Caki2 (cell line): ENCODE measurements around the gene C19orf12. TPM values are rescaled to one million over a fixed set of nuclear protein-coding genes. Genes with fewer than 3 reads are reported as not detected.

ENCODE experiments used
- DNase-seq: peaks from one replicate; pipeline ENCODE4 v3.0.0-alpha.2; 2015; ENCODE audit warnings: low read depth
- in situ Hi-C: cut with HindIII; loops from 2 replicates; pipeline ENCODE4 v1.10.0; 2016; ENCODE audit warnings: low sequenced_read_pairs, low pct_unique_long_range_greater_than_20kb, mixed read lengths
- total RNA-seq: library from RNA; depleted of rRNA; stranded (reverse); fragments of >200 nt; shearing (Covaris generic); gene quantifications from 2 replicates; pipeline ENCODE4 v1.2.3, GENCODE V29; 2014; ENCODE audit warnings: low replicate concordance; rRNA removed

Gene C19orf12
- total RNA-seq, result 20.9 and 49.2 TPM in 2 replicates

DNA sequence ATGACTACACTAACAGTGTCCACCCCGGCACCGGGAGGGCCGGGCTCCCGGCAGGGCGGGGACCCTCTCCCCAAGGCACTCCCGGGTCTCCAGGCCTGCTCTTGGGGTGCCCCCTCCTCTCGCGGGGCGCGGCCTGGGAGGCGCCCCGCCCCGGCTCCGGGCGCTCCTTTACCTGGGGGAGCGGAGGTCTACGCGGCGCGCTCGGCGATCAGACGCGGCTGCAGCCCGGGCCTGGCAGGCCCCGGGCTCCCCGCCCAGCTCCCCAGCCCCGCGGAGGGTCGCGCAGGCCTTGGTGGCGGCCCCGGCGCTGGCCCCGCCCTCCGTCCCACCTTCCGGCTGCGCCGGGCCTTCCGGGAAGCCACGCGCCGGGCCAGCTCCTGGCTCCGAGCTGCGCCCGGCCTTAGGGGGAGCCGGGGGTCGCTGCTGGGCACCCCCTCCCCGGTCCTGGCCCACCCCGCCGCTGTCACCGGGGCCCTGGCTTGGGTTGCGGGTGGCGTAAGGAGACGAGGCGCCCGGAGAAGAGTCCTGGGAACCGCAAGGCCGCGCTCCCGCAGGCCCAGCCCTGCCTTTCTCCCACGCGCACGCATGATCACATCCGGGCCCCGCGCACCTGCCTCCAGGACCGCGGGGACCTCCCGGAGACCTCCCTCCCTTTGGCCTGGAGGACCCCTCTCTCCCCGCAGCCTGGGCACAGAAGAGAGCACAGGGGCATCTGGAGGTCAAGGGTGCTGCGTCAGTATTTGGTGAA lies at the start of gene C19orf12:
C19orf12 (minus strand) TSS at position 309 of the 748 bp plus-strand sequence. CDS start 6,848 bp downstream, outside the sequence.
- DNase-seq, result peak; percentile 64
- in situ Hi-C loops, result loop anchor here (10.0 kb wide), 1 partner anchor 110 kb away; the partner anchor contains the start of gene POP4

DNA sequence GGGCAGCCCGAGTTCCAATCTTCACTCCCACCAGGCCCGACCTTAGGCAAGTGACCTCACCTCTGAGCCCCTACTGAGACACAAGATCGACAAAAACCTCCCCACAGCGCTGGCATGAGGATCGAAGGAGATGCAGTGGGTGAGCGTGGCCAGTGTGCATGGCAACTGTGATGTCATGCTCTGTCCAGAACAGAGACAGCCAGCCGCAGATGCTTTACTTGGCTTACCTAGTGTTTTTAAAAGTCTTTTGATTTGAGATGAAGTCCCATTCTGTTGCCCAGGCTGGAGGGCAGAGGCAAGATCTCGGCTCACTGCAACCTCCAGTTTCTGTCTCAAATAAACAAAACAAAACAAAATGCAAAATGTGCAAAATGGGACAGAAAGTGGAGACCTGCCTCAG lies 49.3 kb upstream of the C19orf12 start:
- in situ Hi-C loops, result no loop called here

DNA sequence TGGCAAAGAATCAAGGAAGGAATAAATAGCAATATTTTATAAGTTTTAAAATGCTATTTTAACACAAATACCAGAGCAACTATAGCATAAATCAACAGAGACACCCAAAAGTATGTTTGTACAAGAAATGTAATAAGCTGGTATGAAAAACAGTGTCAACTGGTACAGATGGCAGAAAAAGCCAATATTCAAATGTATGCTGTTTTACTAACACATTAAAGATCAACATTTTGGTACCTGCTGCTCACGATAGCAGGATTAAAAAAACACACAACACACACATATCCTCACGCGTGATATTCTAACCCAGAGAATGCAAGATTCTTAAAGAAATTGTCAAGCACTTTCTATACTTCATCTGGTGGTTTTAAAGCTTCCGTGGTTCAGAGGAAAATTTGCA lies 48.1 kb upstream of the C19orf12 start:
- no peak for DNase-seq
- in situ Hi-C loops, result no loop called here

More for the DNA sequence above, 49.3 kb upstream of the C19orf12 start:
- no peak for DNase-seq

DNA sequence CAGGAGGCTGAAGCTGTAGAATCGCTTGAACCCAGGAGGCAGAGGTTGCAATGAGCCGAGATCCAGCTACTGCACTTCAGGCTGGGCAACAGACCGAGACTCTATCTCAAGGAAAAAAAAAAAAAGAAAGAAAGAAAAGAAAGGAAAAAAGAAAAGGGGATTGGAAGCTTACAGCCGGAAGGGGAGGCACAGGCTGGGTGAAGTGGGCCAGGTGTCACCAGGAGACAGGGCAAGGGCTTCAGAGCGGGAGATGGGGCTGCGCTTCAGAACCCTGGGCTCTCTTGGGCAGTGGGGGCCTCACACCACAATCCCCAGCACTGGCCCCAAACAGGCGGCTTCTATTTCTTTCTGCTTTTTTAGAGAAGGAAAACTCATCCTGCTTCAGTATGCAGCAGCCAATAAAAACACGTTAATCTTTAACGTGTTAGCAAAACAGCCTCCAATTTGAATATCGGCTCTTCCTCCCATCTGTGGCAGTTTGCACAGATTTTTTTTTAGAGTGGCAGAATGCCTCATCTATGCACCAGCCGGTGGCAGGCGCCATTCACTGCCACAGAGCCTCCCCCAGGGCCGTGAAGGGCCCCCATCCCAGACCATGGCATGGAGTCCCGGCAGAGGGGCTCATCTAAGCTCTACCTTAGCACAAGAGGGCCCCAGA lies 46.6 kb upstream of the C19orf12 start:
- peak; percentile 74 for DNase-seq
- in situ Hi-C loops, result no loop called here

DNA sequence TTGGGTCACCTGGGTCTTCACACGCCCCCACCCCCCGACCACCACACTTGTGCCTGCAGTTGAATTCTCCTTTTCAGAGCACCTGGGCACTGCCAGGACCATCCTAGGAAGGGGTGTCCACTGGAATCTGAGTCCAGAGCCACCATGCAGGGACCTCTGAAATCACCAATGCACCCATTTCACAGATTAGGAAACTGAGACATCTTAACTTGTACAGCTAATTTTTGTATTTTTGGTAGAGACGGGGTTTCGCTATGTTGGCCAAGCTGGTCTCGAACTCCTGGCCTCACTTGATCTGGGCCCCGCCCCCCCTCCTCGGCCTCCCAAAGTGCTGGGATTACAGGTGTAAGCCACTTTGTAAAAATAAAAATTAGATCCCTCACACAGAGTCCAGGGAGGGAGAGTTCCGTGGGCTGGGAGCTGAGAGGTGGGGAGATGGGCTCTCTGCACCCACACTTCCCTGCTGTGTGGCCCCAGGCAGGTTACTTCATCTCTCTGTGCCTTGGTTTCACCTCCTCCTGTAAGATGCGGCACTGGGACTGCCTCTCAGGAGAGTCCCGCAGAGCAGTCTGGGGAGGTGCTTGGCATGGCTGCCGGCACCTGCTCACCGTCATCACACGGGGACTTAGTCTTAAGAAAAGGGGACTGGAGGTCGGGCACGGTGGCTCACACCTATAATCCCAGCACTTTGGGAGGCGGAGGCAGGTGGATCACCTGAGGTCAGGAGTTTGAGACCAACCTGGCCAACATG lies 45.9 kb upstream of the C19orf12 start:
- DNase-seq, result peak; percentile 20
- in situ Hi-C loops, result no loop called here

DNA sequence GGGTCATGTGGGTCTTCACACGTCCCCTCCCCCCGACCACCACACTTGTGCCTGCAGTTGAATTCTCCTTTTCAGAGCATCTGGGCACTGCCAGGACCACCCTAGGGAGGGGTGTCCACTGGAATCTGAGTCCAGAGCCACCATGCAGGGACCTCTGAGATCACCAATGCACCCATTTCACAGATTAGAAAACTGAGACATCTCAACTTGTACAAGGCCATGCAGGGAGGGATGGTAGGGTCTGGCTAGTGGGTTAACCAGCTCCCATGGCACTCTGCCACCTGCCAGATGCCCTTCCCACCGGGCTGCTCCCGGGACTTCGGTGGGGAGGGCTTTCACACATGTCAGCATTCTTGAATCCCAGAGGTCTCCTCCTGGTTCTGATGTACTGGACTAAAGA lies 44.3 kb upstream of the C19orf12 start:
- DNase-seq, result no peak
- in situ Hi-C loops, result no loop called here

DNA sequence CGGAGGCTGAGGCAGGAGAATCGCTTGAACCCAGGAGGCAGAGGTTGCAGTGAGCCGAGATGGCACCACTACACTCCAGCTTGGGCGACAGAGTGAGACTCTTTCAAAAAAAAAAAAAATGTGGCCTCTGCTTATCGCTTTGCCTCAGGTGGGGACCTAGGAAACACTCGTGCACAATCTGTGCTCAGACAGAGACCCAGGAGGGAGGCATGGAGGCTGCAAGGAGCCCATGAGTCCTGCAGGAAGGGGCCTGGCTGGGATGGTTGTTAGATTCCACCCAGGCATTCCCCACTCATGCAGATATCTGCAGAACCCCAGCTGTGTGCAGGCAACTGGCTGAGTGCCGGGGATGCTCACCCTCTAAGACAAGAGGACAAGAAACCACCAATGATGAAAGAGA lies 43.8 kb upstream of the C19orf12 start:
- DNase-seq, result no peak
- in situ Hi-C loops, result no loop called here

DNA sequence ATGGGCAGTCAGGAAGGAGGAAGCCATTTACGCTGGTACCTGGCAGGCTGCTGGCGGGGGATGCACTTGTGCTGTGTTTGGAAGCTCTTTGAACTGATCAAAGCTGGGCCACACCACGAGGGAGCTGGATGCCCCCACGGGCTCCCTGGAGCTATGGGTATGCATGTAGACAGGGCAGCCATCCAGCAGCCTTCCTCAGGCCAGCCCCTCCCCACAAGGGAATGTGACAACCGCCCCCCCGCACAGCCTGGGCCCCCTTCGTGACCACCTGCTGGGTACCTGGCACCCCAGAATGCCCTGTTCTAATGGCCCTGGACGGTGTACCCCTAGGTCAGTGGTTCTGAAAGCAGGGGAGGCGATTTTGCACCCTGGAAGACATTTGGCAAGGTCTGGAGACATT lies 42.5 kb upstream of the C19orf12 start:
- no peak for DNase-seq
- in situ Hi-C loops, result no loop called here

DNA sequence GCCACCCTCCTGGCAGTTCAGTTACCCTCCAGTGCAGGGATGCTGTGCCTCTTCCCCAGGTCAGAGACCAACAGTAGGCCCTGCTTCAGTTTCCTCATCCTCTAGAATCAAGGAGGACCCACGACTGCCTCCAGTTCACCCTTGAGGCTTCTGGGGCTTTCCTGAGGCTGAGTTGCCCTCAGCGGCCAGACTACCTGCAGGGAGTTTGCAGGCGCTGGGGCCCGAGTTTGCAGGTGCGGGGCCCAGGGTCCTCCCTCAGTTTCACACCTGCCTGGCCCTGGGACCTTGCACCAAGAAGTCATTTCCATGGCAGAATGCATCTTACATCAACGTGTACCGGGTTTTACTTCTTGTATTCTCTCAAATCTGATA lies 38.9 kb upstream of the C19orf12 start:
- DNase-seq, result no peak
- in situ Hi-C loops, result no loop called here

DNA sequence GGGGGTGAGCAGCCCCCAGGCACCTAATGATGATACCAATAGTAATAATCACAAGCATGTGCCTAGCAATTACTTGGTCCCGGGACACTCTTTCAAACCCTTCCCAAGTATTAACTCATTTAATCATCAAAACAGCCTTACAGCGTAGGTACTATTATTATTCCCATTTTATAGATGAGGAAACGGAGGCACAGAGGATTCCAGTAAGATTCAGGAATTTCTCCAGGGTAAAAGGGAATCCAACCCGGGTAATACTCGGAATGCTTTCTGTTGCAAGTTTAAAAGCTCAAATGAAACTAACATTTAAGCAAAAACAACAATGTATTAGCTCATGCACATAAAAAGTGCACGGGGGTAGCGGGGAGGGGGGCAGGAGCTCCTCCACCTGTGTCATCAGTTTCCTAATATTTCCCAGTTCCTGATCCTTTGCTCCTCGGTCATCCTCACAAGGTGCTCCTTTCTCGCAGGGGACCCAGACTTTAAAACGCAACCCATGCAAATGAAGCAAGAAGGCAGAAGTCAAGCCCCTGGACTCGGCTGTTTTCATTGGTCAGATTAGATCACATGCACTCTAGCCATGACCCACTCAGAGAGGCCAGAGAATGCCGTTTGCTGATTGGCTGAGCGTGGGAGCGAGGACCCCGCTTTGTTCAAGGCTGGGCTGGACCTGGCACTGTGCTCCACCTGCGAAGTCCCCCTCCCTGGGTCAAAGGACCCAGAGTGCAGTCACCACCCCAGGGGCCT lies 38.3 kb upstream of the C19orf12 start:
- DNase-seq, result no peak
- in situ Hi-C loops, result no loop called here

DNA sequence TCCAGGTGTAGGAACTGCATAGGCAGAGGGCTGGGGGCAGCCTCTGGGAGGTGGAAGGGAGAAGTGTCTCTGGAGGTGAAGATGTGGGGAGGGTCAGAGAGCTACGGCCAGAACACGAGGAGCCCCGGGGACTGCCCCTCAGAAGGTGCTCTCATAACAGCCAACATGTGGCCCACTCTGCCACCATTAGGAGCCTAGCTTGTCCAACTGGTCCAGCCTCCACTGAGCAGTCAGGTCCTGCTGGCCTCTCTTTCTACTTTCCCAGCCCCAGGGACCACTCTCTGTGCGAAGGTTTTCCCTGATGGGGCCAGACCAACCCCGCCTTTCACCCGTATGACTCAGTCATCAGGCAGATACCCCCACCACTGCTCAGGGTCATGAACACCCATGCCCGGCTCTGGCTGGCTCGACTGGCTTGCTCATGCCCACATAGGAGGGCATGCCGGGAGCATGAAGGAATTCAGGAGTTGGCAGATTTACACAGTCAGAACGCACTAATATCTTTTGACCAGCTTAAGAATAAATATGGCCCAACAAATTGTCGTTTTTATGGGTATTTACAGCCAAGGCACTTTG lies 37.5 kb upstream of the C19orf12 start:
- DNase-seq, result no peak
- in situ Hi-C loops, result no loop called here

DNA sequence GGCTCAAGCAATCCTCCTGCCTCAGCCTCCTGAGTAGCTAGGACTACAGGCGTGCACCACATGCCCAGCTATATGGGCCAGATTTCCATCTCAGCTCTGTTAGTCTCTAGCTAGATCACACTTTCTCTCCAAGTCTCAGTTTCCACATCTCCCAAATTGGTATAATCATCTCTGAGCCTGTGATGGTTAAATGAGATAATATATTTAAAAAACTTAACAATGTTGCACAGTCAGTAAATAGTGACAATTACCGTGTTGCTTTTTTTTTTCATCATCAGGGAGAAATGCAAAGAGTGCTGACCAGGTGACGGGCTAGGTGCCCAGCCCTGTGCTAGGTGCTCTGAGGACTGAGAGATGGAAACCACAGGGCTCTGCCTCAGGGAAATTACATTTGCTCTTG lies 36.9 kb upstream of the C19orf12 start:
- no peak for DNase-seq
- in situ Hi-C loops, result no loop called here

DNA sequence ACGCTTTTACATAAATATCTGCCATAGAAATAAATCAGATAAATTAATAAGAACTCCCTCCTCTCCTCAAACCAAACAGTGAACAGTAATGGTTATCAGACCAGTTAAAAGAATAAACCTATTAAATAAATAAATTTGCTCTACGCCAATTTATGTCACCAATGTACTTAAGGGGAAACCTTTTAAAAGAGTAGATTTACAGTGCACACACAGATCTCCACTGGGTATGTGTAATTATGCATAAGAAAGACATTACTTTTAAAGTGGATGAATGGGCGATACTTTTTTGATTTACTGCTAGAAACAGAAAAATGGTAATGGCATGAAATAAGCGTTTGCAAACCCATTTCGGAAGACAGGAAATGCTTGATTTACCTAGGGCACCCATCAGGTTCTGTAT lies 34.9 kb upstream of the C19orf12 start:
- DNase-seq, result no peak
- in situ Hi-C loops, result no loop called here

DNA sequence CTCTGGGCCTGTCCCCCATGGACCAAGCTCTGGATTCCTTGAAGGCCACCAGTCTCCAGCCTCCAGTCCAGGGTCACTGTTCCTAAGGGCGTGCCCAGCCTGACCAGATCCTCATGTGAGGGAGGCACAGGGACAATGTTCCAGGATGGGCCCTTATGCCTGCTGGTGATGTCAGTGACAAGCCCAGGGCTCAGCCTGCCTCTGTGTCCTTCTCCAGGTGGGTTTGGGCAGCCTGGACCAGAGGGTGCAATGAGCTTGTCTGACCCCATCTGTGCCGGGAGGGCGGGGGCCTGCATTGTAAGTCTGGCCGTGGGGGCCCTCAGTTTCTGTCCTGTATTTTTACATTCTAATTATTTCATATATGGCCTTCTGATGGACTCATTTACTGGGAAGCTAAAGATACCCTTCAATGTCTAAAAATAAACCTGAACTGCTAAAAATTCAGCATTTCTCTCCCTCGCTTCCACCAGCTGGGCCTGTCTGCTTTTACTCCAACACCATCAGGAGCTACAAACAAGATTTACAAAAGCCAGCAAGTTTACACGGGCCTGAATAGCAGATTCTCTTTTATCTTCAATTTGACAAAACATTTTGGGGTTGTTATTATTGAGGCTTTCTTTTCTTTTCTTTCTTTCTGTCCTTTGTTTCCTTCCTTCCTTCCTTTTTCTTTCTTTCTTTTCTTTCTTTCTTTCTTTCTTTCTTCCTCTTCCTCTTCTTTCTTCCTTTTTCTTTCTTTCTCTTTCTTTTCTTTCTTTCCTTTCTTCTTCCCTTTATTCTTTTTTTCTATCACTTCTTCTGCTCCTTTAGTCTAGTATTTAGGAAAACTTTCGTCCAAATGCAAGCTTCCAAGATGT lies 34.2 kb upstream of the C19orf12 start:
- in situ Hi-C loops, result loop anchor here (25.0 kb wide), 1 partner anchor 888 kb away; no protein-coding TSS in a partner anchor
- DNase-seq, result no peak

DNA sequence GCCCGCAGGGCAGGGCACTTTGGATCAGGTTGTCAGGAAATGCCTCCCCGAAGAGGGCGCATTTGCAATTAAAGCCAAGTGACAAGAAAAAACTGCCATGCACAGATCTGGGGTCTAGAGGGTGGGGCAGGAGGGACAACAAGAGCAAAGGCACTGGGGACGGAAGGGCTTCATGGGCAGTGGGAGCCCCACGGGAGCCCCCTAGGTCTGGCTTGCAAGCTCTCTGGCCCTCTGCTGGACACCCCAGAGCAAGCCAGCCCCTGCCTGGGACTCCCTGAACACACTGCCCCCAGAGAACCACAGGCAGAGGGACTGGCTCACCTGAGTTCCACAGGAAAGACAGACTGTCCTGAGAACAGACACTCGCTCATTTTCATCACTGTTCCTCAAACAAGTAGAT lies 30.2 kb upstream of the C19orf12 start:
- no peak for DNase-seq
- in situ Hi-C loops, result loop anchor here (25.0 kb wide), 1 partner anchor 892 kb away; no protein-coding TSS in a partner anchor

DNA sequence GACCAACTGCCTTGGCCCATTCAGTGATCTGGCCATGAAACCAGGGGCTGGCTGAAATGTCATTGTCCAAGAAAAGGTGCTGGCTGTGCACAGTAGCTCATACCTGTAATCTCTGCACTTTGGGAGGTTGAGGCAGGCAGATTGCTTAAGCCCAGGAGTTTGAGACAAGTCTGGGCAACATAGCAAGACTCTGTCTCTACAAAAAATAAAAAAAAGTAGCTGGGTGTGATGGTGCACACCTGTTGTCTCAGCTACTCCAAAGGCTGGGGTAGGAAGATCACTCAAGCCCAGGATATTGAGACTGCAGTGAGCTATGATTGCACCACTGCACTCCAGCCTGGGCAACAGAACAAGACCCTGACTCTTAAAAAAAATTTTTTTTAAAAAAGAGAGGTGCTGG lies 28.6 kb upstream of the C19orf12 start:
- in situ Hi-C loops, result loop anchor here (25.0 kb wide), 1 partner anchor 894 kb away; no protein-coding TSS in a partner anchor
- DNase-seq, result no peak

DNA sequence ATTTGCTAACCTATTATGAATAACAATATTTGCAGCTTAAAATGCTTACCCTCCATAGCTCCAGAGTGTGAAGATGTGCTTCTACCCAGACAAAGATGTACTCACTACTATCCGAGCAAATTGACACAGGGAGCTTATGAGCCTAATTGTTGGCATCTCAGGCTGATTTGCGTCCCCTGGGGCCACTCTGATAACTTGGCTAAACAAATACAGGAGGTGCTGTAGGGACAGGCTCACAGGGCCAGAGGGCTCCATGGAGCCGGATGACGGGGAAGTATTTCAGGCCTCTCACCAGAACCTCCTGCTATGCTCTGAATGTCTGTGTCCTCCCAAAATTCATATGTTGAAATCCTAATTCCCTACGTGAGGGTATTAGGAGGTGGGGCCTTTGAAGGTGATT lies 26.7 kb upstream of the C19orf12 start:
- no peak for DNase-seq
- in situ Hi-C loops, result loop anchor here (25.0 kb wide), 1 partner anchor 896 kb away; no protein-coding TSS in a partner anchor
